GM06990 (cell line): Measurements from ENCODE around the gene SEBOX.

Experiments used
- DNase-seq: peaks from one replicate; pipeline ENCODE4 v3.0.0-alpha.2; 2011; ENCODE audit not compliant: insufficient read length; ENCODE audit errors: extremely low read depth
- H3K27me3 ChIP-seq: replicated peaks from 2 replicates; pipeline ENCODE4 v1.6.0; 2011; ENCODE audit warnings: low read length; ENCODE audit not compliant: control insufficient read depth, insufficient read depth
- H3K36me3 ChIP-seq: 2 replicates; pipeline ENCODE4 v1.5.1; 2011; ENCODE audit warnings: low read length; ENCODE audit not compliant: control insufficient read depth, insufficient read depth
- H3K4me3 ChIP-seq: replicated peaks from 2 replicates; pipeline ENCODE4 v1.5.1; 2011; ENCODE audit warnings: low read depth, mild to moderate bottlenecking, control low read depth, low read length
- TF ChIP-seq, protein P1 (sequence below): IDR thresholded peaks from 2 replicates; pipeline ENCODE4 v1.5.1; 2011; ENCODE audit warnings: low read length, control low read depth, mild to moderate bottlenecking, inconsistent platforms; ENCODE audit not compliant: insufficient read depth, poor library complexity, severe bottlenecking

Gene SEBOX

GRCh38 chr17:28386391-28386790 is 21.4 kb upstream of the SEBOX start:
- no peaks in the 10 kb centered on the region for H3K27me3 ChIP-seq
- TF ChIP-seq, protein P1, sequence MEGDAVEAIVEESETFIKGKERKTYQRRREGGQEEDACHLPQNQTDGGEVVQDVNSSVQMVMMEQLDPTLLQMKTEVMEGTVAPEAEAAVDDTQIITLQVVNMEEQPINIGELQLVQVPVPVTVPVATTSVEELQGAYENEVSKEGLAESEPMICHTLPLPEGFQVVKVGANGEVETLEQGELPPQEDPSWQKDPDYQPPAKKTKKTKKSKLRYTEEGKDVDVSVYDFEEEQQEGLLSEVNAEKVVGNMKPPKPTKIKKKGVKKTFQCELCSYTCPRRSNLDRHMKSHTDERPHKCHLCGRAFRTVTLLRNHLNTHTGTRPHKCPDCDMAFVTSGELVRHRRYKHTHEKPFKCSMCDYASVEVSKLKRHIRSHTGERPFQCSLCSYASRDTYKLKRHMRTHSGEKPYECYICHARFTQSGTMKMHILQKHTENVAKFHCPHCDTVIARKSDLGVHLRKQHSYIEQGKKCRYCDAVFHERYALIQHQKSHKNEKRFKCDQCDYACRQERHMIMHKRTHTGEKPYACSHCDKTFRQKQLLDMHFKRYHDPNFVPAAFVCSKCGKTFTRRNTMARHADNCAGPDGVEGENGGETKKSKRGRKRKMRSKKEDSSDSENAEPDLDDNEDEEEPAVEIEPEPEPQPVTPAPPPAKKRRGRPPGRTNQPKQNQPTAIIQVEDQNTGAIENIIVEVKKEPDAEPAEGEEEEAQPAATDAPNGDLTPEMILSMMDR, result no peak
- peaks cover 5% of the 10 kb centered on the region for H3K36me3 ChIP-seq
- no peak overlapping the region for H3K4me3 ChIP-seq
- no peak for DNase-seq

GRCh38 chr17:28385406-28385805 is 20.4 kb upstream of the SEBOX start:
- Histone ChIP-seq H3K36me3 (peaks cover 3% of the 10 kb centered on the region), H3K4me3 (peak overlapping the region; percentile 66; the same call in 1 of the 2 replicates), H3K27me3 (no peaks in the 10 kb centered on the region)
- DNase-seq, result no peak
- TF ChIP-seq, protein P1, result no peak

GRCh38 chr17:28385037-28385400 is 20.0 kb upstream of the SEBOX start:
- H3K36me3 ChIP-seq, result peaks cover 3% of the 10 kb centered on the region
- no peaks in the 10 kb centered on the region for H3K27me3 ChIP-seq
- TF ChIP-seq, protein P1, result no peak
- no peak for DNase-seq
- H3K4me3 ChIP-seq, result peak overlapping the region; percentile 66

GRCh38 chr17:28384281-28385036 is 19.5 kb upstream of the SEBOX start:
- Histone ChIP-seq H3K27me3 (no peaks in the 10 kb centered on the region), H3K4me3 (peak overlapping the region; percentile 66), H3K36me3 (peaks cover 3% of the 10 kb centered on the region)
- peak; percentile 78 for DNase-seq
- TF ChIP-seq, protein P1, result no peak

DNA sequence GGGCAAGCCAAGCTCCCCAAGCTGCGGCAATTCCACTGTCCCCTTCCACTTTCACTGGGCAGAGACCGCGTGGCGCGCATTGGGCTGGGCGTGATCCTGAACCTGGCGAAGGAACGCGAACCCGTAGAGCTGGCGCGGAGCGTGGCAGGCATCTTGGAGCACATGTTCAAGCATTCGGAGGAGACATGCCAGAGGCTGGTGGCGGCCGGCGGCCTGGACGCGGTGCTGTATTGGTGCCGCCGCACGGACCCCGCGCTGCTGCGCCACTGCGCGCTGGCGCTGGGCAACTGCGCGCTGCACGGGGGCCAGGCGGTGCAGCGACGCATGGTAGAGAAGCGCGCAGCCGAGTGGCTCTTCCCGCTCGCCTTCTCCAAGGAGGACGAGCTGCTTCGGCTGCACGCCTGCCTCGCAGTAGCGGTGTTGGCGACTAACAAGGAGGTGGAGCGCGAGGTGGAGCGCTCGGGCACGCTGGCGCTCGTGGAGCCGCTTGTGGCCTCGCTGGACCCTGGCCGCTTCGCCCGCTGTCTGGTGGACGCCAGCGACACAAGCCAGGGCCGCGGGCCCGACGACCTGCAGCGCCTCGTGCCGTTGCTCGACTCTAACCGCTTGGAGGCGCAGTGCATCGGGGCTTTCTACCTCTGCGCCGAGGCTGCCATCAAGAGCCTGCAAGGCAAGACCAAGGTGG is 16.3 kb upstream of the SEBOX start:
- no peak for DNase-seq
- Histone ChIP-seq H3K27me3 (no peaks in the 10 kb centered on the region), H3K4me3 (no peak overlapping the region), H3K36me3 (no peaks in the 10 kb centered on the region; the same call in 1 of the 2 replicates)
- TF ChIP-seq, protein P1, result no peak
